CD4-positive, alpha-beta T cell treated with Interleukin-15 for 4 hours (primary cell): Measurements from ENCODE around the gene TEX11.
A peak's percentile ranks its signal among the peaks of the same experiment; 100 is the strongest.
"Not testable (repeated sequence)": the region's sequence is repeated elsewhere in the genome, so short reads cannot be mapped to it uniquely, and the experiment has no call there.

Source experiments
- DNase-seq: peaks from one replicate; pipeline ENCODE4 v3.0.0-alpha.2; 2020; ENCODE audit warnings: low spot score

The TEX11 gene

GRCh38 chrX:70592091-70592490, 316.4 kb downstream of the TEX11 start:
- no peak for DNase-seq

- not testable (repeated sequence) for DNase-seq
Measured at GRCh38 chrX:70587158-70587557, 321.4 kb downstream of the TEX11 start.

GRCh38 chrX:70577442-70577841, 331.1 kb downstream of the TEX11 start:
- DNase-seq = no peak

GRCh38 chrX:70569922-70570576, 338.5 kb downstream of the TEX11 start:
- DNase-seq = not testable (repeated sequence)

GRCh38 chrX:70554948-70555347, 353.6 kb downstream of the TEX11 start:
- DNase-seq = no peak

GRCh38 chrX:70554523-70554922, 354.0 kb downstream of the TEX11 start:
- DNase-seq = no peak

- peak; percentile 0 for DNase-seq
Measured at GRCh38 chrX:70554081-70554480, 354.4 kb downstream of the TEX11 start.

- DNase-seq = no peak
Measured at GRCh38 chrX:70553516-70553915, 355.0 kb downstream of the TEX11 start.

GRCh38 chrX:70552130-70552704, 356.3 kb downstream of the TEX11 start:
- DNase-seq = no peak

- no peak for DNase-seq
Measured at GRCh38 chrX:70549429-70549828, 359.1 kb downstream of the TEX11 start.

GRCh38 chrX:70535198-70535597, 373.3 kb downstream of the TEX11 start:
- no peak for DNase-seq

- no peak for DNase-seq
Measured at GRCh38 chrX:70527610-70528345, 380.7 kb downstream of the TEX11 start.

GRCh38 chrX:70527053-70527452, 381.5 kb downstream of the TEX11 start:
- DNase-seq = no peak

GRCh38 chrX:70525733-70526132, 382.8 kb downstream of the TEX11 start:
- DNase-seq = no peak

GRCh38 chrX:70515692-70516091, 392.8 kb downstream of the TEX11 start:
- not testable (repeated sequence) for DNase-seq

- not testable (repeated sequence) for DNase-seq
Measured at GRCh38 chrX:70515270-70515669, 393.2 kb downstream of the TEX11 start.

- no peak for DNase-seq
Measured at GRCh38 chrX:70509078-70509477, 399.4 kb downstream of the TEX11 start.

GRCh38 chrX:70508296-70508911, 400.1 kb downstream of the TEX11 start:
- no peak for DNase-seq

GRCh38 chrX:70505451-70505841, 403.1 kb downstream of the TEX11 start:
- no peak for DNase-seq

GRCh38 chrX:70504772-70505450, 403.6 kb downstream of the TEX11 start:
- DNase-seq = no peak

- no peak for DNase-seq
Measured at GRCh38 chrX:70500826-70501225, 407.7 kb downstream of the TEX11 start.

- DNase-seq = no peak
Measured at GRCh38 chrX:70498129-70498528, 410.4 kb downstream of the TEX11 start.
